Small intestine (tissue), 7 donors: ENCODE data around the gene HTR4. TPM values are rescaled to one million over a fixed set of nuclear protein-coding genes. Genes with fewer than 3 reads are reported as not detected.
"Not testable (repeated sequence)": the region's sequence is repeated elsewhere in the genome, so short reads cannot be mapped to it uniquely, and the experiment has no call there.

Experiments
- DNase-seq, 2 donors: peaks; one replicate each; pipeline versions ENCODE4 v3.0.0 to v3.0.0-alpha.2; 2013
- FAIRE-seq: peaks from 2 replicates; lab custom pipeline; 2012; peaks lifted over from hg19 to GRCh38; lab: Jason Lieb, UNC
- H3K27ac ChIP-seq, 3 donors: one replicate each; pipeline ENCODE4 v1.5.1; 2013; ENCODE audit warnings: low read length in 2 of 3, mild to moderate bottlenecking in 2 of 3, control low read depth in 1 of 3, inconsistent platforms in 1 of 3, low read depth in 1 of 3, moderate library complexity in 1 of 3
- H3K27me3 ChIP-seq, 3 donors: one replicate each; pipeline ENCODE4 v1.6.1; 2013; ENCODE audit warnings: low read length in 3 of 3, inconsistent platforms in 1 of 3; ENCODE audit not compliant: control insufficient read depth in 3 of 3, insufficient read depth in 3 of 3
- H3K36me3 ChIP-seq, 3 donors: one replicate each; pipeline ENCODE4 v1.6.1; 2013; ENCODE audit warnings: low read length in 3 of 3, inconsistent platforms in 1 of 3, low read depth in 1 of 3, mild to moderate bottlenecking in 1 of 3, moderate library complexity in 1 of 3; ENCODE audit not compliant: control insufficient read depth in 3 of 3, insufficient read depth in 2 of 3
- H3K4me1 ChIP-seq, 3 donors: one replicate each; pipeline ENCODE4 v1.6.1; 2013; ENCODE audit warnings: low read length in 2 of 3, inconsistent platforms in 1 of 3, low read depth in 1 of 3, mild to moderate bottlenecking in 1 of 3, moderate library complexity in 1 of 3; ENCODE audit not compliant: control insufficient read depth in 3 of 3, insufficient read depth in 2 of 3
- H3K4me3 ChIP-seq, 3 donors: one replicate each; pipeline ENCODE4 v1.5.1; 2013; ENCODE audit warnings: low read length in 3 of 3, control low read depth in 1 of 3, inconsistent platforms in 1 of 3, low read depth in 1 of 3, mild to moderate bottlenecking in 1 of 3, moderate library complexity in 1 of 3
- H3K9me3 ChIP-seq, 2 donors: one replicate each; pipeline ENCODE4 v1.6.1; 2013; ENCODE audit warnings: low read depth in 1 of 2, low read length in 1 of 2; ENCODE audit not compliant: control insufficient read depth in 2 of 2, insufficient read depth in 1 of 2
- WGBS, 3 donors: extraction: QIAGEN DNeasy Blood & Tissue Kit; methylation state at CpG; one replicate each; pipeline ENCODE4 v1.1.7; 2013; 5-methylcytosine and 5-hydroxymethylcytosine counted together
- polyA plus RNA-seq, 4 donors: library from polyadenylated mRNA; stranded (reverse) in 3 of 4; unstranded in 1 of 4; fragments of 200-250 nt in 3 of 4; fragments of 120-200 nt in 1 of 4; gene quantifications; one replicate each; pipeline versions ENCODE4 v1.2.1 to v1.2.3, GENCODE V29; 2013
- donor health status: healthy with polysubstance abuse.
- donor health status: control.
- donor health status: control.
- donor health status: Bipolar disorder and iron deficiency.
- donor health status: healthy.

Gene HTR4
- polyA plus RNA-seq, 4 donors, result 1.6 to 8.7 (median 4.2) TPM

DNA sequence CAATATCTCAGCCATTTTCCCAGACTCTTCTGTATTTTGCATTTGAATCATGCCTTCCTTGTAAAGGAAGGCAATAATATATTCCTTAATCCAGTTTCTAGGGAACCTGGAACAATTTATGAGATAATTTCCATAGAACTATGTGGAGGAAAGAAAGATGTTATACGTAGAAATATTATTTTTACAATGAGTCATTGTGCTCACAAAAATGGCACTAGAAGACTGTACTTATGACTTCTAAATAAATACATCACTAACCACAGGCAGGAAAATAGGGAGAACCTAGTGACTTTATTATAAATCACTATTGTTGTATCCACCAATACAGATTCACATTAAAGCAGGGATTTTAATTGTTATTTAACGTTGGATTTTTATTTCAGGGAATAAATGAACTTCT lies 182.9 kb downstream of the HTR4 start:
- DNase-seq, result no peak
- H3K36me3 ChIP-seq, result no peaks in the 10 kb centered on the region
- no peaks in the 10 kb centered on the region for H3K4me1 ChIP-seq
- 77 to 92% (median 88%) methylated on average over 2 of the region's 2 CpGs for WGBS, 3 donors
- H3K27me3 ChIP-seq, result no peaks in the 10 kb centered on the region
- no peak overlapping the region for H3K27ac ChIP-seq
- no peak overlapping the region for H3K4me3 ChIP-seq
- no peak for FAIRE-seq
- no peaks in the 10 kb centered on the region for H3K9me3 ChIP-seq

- H3K9me3 ChIP-seq, result no peaks in the 10 kb centered on the region
- DNase-seq (no peak), FAIRE-seq (no peak)
- 62 to 76% (median 75%) methylated on average over 4 of the region's 4 CpGs for whole genome bisulfite sequencing, 3 donors
- H3K36me3 ChIP-seq, result no peaks in the 10 kb centered on the region
- no peak overlapping the region for H3K27ac ChIP-seq
- no peak overlapping the region for H3K4me3 ChIP-seq
- no peaks in the 10 kb centered on the region for H3K27me3 ChIP-seq
- peaks cover 0 to 3% (median 0%) of the 10 kb centered on the region in 3 donors for H3K4me1 ChIP-seq
These were observed 184.8 kb downstream of the HTR4 start for GRCh38 chr5:148469501-148469935.

DNA sequence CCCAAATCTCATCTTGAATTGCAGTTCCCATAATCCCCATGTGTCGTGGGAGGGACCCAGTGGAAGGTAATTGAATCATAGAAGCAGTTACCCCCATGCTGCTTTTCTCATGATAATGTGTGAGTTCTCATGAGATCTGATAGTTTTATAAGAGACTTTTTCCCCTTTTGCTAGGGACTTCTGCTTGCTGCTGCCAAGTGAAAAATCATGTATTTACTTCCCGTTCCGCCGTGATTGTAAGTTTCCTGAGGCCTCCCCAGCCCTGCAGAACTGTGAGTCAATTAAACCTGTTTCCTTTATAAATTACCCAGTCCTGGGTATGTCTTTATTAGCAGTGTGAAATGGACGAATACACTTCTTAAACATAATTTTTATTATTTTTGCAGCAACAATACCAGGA lies 185.6 kb downstream of the HTR4 start:
- H3K9me3 ChIP-seq, DNase-seq, H3K4me1 ChIP-seq, H3K27me3 ChIP-seq, FAIRE-seq, H3K27ac ChIP-seq, H3K4me3 ChIP-seq, H3K36me3 ChIP-seq: not testable (repeated sequence)
- WGBS, 3 donors, result 77 to 92% (median 89%) methylated on average over 5 of the region's 5 CpGs

DNA sequence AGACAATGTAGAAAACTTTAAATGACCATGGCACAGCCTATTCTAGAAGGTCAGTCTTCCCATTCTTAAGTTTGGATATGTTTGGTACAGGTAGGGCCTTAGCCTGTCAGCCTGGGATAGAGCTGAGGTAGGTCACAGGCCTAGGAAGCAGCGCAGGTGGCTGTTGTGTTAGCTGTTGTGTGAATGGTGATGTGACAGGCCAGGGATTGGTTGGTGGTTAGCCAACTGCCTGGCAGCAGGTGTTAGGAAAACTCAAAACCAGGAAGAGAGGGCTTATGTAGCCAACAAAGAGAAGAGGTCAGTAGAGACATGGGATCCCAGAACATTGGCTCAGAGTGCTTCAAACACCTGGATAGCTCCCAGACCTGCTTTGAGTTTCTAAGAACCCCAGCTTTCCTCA lies 186.4 kb downstream of the HTR4 start:
- FAIRE-seq (no peak), DNase-seq (no peak)
- H3K4me3 ChIP-seq, result no peak overlapping the region
- H3K4me1 ChIP-seq, result peaks cover 0 to 3% (median 0%) of the 10 kb centered on the region in 3 donors
- H3K36me3 ChIP-seq, result no peaks in the 10 kb centered on the region
- no peaks in the 10 kb centered on the region for H3K9me3 ChIP-seq
- no peak overlapping the region for H3K27ac ChIP-seq
- H3K27me3 ChIP-seq, result no peaks in the 10 kb centered on the region
- WGBS, 3 donors, result 79 to 94% (median 91%) methylated on average over 1 of the region's 1 CpG

GRCh38 chr5:148466236-148466580 lies 188.1 kb downstream of the HTR4 start:
- FAIRE-seq, result no peak
- H3K4me1 ChIP-seq, result peaks cover 0 to 3% (median 0%) of the 10 kb centered on the region in 3 donors
- DNase-seq, result no peak
- WGBS, 3 donors, result 66 to 86% (median 79%) methylated on average over 4 of the region's 4 CpGs
- H3K27ac ChIP-seq, result no peak overlapping the region
- no peaks in the 10 kb centered on the region for H3K9me3 ChIP-seq
- H3K4me3 ChIP-seq, result no peak overlapping the region
- no peaks in the 10 kb centered on the region for H3K27me3 ChIP-seq
- no peaks in the 10 kb centered on the region for H3K36me3 ChIP-seq

- no peak for FAIRE-seq
- Histone ChIP-seq H3K27ac (no peak overlapping the region), H3K9me3 (no peaks in the 10 kb centered on the region), H3K36me3 (no peaks in the 10 kb centered on the region), H3K27me3 (no peaks in the 10 kb centered on the region), H3K4me3 (no peak overlapping the region), H3K4me1 (peaks cover 0 to 3% (median 0%) of the 10 kb centered on the region in 3 donors)
- WGBS, 3 donors, result 71 to 88% (median 84%) methylated on average over 4 of the region's 4 CpGs
- no peak for DNase-seq
These were observed 188.7 kb downstream of the HTR4 start for GRCh38 chr5:148465381-148466235.

GRCh38 chr5:148459669-148460068 lies 194.7 kb downstream of the HTR4 start:
- WGBS, 3 donors, result 61 to 79% (median 62%) methylated on average over 1 of the region's 1 CpG
- Histone ChIP-seq H3K27me3 (no peaks in the 10 kb centered on the region), H3K9me3 (no peaks in the 10 kb centered on the region), H3K4me1 (peaks cover 0 to 6% (median 1%) of the 10 kb centered on the region in 3 donors), H3K36me3 (no peaks in the 10 kb centered on the region), H3K4me3 (no peak overlapping the region), H3K27ac (no peak overlapping the region)
- FAIRE-seq, result no peak
- DNase-seq, result no peak

DNA sequence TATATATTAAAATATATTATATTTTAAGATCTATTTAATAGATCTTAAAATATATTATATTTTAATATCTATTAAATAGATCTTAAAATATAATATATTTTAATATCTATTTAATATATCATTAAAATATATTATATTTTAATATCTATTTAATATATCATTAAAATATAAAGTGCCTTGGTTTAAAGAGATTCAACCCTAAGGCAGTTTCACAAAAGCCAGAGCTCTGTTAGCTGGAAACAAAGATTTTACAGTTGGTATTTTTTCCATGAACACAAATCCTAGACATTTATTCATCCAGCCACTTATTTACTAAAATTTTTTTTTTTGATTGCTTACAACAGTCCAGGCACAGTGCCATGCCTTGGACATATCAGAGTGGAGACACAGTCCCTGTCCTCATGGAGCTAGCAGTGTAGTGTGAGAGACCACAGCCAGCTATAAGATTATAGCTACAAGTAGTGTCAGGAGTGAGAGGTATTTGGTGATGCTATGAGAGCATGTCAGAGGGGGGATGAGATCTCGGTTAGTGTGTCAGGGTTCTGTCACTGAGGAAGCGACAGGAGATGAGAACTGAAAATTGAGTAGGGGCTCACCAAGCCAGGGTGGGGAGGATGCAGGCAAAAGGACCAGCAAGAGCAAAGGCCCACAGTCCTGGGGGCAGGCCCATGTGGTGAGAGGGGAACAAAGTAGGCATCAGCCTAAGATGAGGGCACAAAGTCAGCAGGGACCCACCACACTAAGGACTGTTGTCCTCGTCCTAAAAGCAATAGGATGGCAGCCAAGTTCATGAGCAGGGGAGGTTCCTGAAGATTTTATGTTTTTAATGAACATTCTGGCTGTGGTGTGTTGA lies 196.1 kb downstream of the HTR4 start:
- 87 to 93% (median 88%) methylated on average over 3 of the region's 3 CpGs for WGBS, 3 donors
- no peaks in the 10 kb centered on the region for H3K9me3 ChIP-seq
- no peaks in the 10 kb centered on the region for H3K36me3 ChIP-seq
- H3K27me3 ChIP-seq, result no peaks in the 10 kb centered on the region
- no peak for DNase-seq
- peaks cover 0 to 7% (median 4%) of the 10 kb centered on the region in 3 donors for H3K4me1 ChIP-seq
- no peak overlapping the region for H3K4me3 ChIP-seq
- FAIRE-seq, result no peak
- no peak overlapping the region for H3K27ac ChIP-seq
